CD14-positive monocyte (primary cell): ENCODE measurements around the gene GALNT18. TPM values are rescaled to one million over a fixed set of nuclear protein-coding genes. Genes with fewer than 3 reads are reported as not detected.

Experiments
- DNase-seq, 3 donors: peaks; one replicate each; pipeline ENCODE4 v3.0.0-alpha.2; 2011 to 2022
- H2AFZ ChIP-seq: 2 replicates; pipeline ENCODE4 v1.6.0; 2012; ENCODE audit warnings: mild to moderate bottlenecking, low read depth, low read length, inconsistent platforms; ENCODE audit not compliant: insufficient read depth, poor library complexity, severe bottlenecking
- H3K27ac ChIP-seq, 2 donors: 1 replicate in 1 of 2; 2 replicates in 1 of 2; pipeline ENCODE4 v1.5.1; 2012 to 2013; ENCODE audit warnings: low read length in 2 of 2, control low read depth in 1 of 2, inconsistent platforms in 1 of 2, low read depth in 1 of 2, mild to moderate bottlenecking in 1 of 2
- H3K27me3 ChIP-seq, 2 donors: one replicate each; pipeline versions ENCODE4 v1.6.0 to v1.6.1; 2011 to 2013; ENCODE audit warnings: low read length in 2 of 2; ENCODE audit not compliant: control insufficient read depth in 2 of 2, insufficient read depth in 2 of 2
- H3K36me3 ChIP-seq, 2 donors: replicated peaks in 1 of 2; 1 replicate in 1 of 2; 2 replicates in 1 of 2; pipeline versions ENCODE4 v1.5.1 to v1.6.1; 2012 to 2013; ENCODE audit warnings: low read length in 2 of 2, control low read depth in 1 of 2, inconsistent platforms in 1 of 2, mild to moderate bottlenecking in 1 of 2; ENCODE audit not compliant: insufficient read depth in 2 of 2, control insufficient read depth in 1 of 2
- H3K4me1 ChIP-seq, 2 donors: 1 replicate in 1 of 2; 2 replicates in 1 of 2; pipeline versions ENCODE4 v1.5.1 to v1.6.1; 2012 to 2013; ENCODE audit warnings: low read length in 2 of 2, control low read depth in 1 of 2, inconsistent platforms in 1 of 2, mild to moderate bottlenecking in 1 of 2, moderate library complexity in 1 of 2; ENCODE audit not compliant: insufficient read depth in 2 of 2, control insufficient read depth in 1 of 2
- H3K4me2 ChIP-seq: replicated peaks from 2 replicates; pipeline ENCODE3; 2012; ENCODE audit warnings: low read length, moderate library complexity, mild to moderate bottlenecking; ENCODE audit not compliant: poor library complexity, severe bottlenecking; ENCODE audit errors: extremely low read depth
- H3K4me3 ChIP-seq, 3 experiments: fragments of 200-600 bp in 1 of 3; sonication (generic) in 1 of 3; replicated peaks in 1 of 3; 1 replicate in 2 of 3; 2 replicates in 1 of 3; pipeline ENCODE4 v1.5.1; 2011 to 2013; ENCODE audit warnings: low read length in 3 of 3, mild to moderate bottlenecking in 3 of 3, control low read depth in 2 of 3, low read depth in 2 of 3, inconsistent platforms in 1 of 3, moderate library complexity in 1 of 3
- H3K79me2 ChIP-seq: 2 replicates; pipeline ENCODE4 v1.6.0; 2012; ENCODE audit warnings: mild to moderate bottlenecking, control low read depth, inconsistent platforms, low read length, moderate library complexity; ENCODE audit not compliant: insufficient read depth
- H3K9ac ChIP-seq: 2 replicates; pipeline ENCODE4 v1.6.0; 2017; ENCODE audit warnings: low read length, mild to moderate bottlenecking; ENCODE audit not compliant: insufficient read depth, poor library complexity, severe bottlenecking
- H3K9me3 ChIP-seq, 2 donors: replicated peaks in 1 of 2; 1 replicate in 1 of 2; 2 replicates in 1 of 2; pipeline versions ENCODE4 v1.5.1 to v1.6.1; 2012 to 2013; ENCODE audit warnings: low read length in 2 of 2, control low read depth in 1 of 2; ENCODE audit not compliant: control insufficient read depth in 1 of 2, insufficient read depth in 1 of 2
- H4K20me1 ChIP-seq: 2 replicates; pipeline ENCODE4 v1.6.0; 2012; ENCODE audit warnings: mild to moderate bottlenecking, low read length, control low read depth, moderate library complexity; ENCODE audit not compliant: insufficient read depth
- H3K27ac Mint-ChIP-seq, 7 donors: one replicate each; pipeline ENCODE4 v1.8.0; 2020; ENCODE audit warnings: mild to moderate bottlenecking in 7 of 7, mixed read lengths in 7 of 7, moderate library complexity in 6 of 7, inconsistent platforms in 2 of 7
- H3K27me3 Mint-ChIP-seq, 3 donors: one replicate each; pipeline ENCODE4 v1.8.0; 2021 to 2022; ENCODE audit warnings: low read depth in 3 of 3, mild to moderate bottlenecking in 3 of 3, mixed read lengths in 3 of 3, moderate library complexity in 3 of 3, inconsistent platforms in 1 of 3
- H3K36me3 Mint-ChIP-seq, 2 donors: one replicate each; pipeline ENCODE4 v1.8.0; 2020; ENCODE audit warnings: mixed read lengths in 2 of 2, inconsistent platforms in 1 of 2, mild to moderate bottlenecking in 1 of 2
- H3K4me1 Mint-ChIP-seq: one replicate; pipeline ENCODE4 v1.8.0; 2020; ENCODE audit warnings: mild to moderate bottlenecking, mixed read lengths
- H3K4me3 Mint-ChIP-seq, 2 donors: one replicate each; pipeline ENCODE4 v1.8.0; 2020; ENCODE audit warnings: mild to moderate bottlenecking in 2 of 2, mixed read lengths in 2 of 2, moderate library complexity in 1 of 2
- H3K9me3 Mint-ChIP-seq, 7 donors: one replicate each; pipeline ENCODE4 v1.8.0; 2020 to 2022; ENCODE audit warnings: mixed read lengths in 7 of 7, mild to moderate bottlenecking in 6 of 7, moderate library complexity in 6 of 7, inconsistent platforms in 2 of 7
- WGBS: methylation state at CpG from one replicate; pipeline ENCODE4 v1.1.5; 2013; ENCODE audit warnings: missing lambda C conversion rate; ENCODE audit not compliant: insufficient coverage; 5-methylcytosine and 5-hydroxymethylcytosine counted together
- intact Hi-C, 2 donors: fragments of 100-400 bp; cut with micrococcal nuclease; formaldehyde crosslinking; loops; one replicate each; pipeline versions ENCODE4 v1.15.0 to v1.15.1; 2023
- polyA plus RNA-seq, 3 donors: library from polyadenylated mRNA; depleted of rRNA in 1 of 3; unstranded in 2 of 3; stranded (reverse) in 1 of 3; fragments of 300-500 nt in 2 of 3; fragments of >200 nt in 1 of 3; fragmentation: Illumina TruSeq in 2 of 3; gene quantifications; 1 replicate in 2 of 3; 2 replicates in 1 of 3; pipeline ENCODE4 v1.2.3, GENCODE V29; 2012 to 2021
- TF ChIP-seq, protein P1 (sequence below): fragments of 200-600 bp; IDR thresholded peaks from one replicate; pipeline ENCODE4 v1.8.0; 2022; ENCODE audit warnings: antibody characterized with exemption, mild to moderate bottlenecking

GALNT18 gene
- polyA plus RNA-seq, 3 donors, result not detected

DNA sequence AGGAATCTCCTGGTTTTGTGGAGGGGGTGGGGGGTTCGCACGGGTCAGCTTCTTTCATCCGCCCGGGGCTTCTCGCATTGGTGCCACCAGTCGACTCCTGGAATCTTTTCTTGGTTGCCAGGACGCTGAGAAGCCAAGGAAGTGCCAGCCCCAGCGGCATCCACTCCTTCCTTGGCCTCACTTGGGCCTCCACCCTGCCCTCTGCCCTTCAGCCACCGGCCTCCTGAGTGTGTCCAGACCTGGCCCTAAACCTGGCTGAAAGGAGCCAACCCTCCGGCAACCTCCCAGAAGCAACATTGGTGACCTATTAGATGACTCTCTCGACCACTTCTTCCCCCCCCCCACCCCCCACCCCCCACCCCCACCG lies 518 bp upstream of the GALNT18 start:
- H4K20me1 ChIP-seq, result no peaks in the 10 kb centered on the region
- DNase-seq, result no peak
- TF ChIP-seq, protein P1, sequence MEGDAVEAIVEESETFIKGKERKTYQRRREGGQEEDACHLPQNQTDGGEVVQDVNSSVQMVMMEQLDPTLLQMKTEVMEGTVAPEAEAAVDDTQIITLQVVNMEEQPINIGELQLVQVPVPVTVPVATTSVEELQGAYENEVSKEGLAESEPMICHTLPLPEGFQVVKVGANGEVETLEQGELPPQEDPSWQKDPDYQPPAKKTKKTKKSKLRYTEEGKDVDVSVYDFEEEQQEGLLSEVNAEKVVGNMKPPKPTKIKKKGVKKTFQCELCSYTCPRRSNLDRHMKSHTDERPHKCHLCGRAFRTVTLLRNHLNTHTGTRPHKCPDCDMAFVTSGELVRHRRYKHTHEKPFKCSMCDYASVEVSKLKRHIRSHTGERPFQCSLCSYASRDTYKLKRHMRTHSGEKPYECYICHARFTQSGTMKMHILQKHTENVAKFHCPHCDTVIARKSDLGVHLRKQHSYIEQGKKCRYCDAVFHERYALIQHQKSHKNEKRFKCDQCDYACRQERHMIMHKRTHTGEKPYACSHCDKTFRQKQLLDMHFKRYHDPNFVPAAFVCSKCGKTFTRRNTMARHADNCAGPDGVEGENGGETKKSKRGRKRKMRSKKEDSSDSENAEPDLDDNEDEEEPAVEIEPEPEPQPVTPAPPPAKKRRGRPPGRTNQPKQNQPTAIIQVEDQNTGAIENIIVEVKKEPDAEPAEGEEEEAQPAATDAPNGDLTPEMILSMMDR, result no peak
- peak overlapping the region in 1 of 2 donors; percentile 50 for H3K4me3 Mint-ChIP-seq
- no peaks in the 10 kb centered on the region for H3K79me2 ChIP-seq
- no peak overlapping the region for H3K27ac ChIP-seq
- H3K4me3 ChIP-seq, result peak overlapping the region in 1 of 3 experiments; percentile 60
- H3K4me1 ChIP-seq, result peaks cover 0 to 18% of the 10 kb centered on the region in 2 donors
- peak overlapping the region; percentile 66 for H3K4me2 ChIP-seq
- peaks cover 0 to 3% (median 2%) of the 10 kb centered on the region in 7 donors for H3K9me3 Mint-ChIP-seq
- intact Hi-C loops, result no loop called here
- H3K27ac Mint-ChIP-seq, result no peak overlapping the region
- H3K36me3 ChIP-seq, result no peaks in the 10 kb centered on the region
- H3K27me3 Mint-ChIP-seq, result peaks cover 50 to 73% (median 54%) of the 10 kb centered on the region in 3 donors
- no peaks in the 10 kb centered on the region for H3K9me3 ChIP-seq
- H3K4me1 Mint-ChIP-seq, result peaks cover 10% of the 10 kb centered on the region
- WGBS, result 6% methylated on average over 7 of the region's 12 CpGs
- peaks cover 48 to 59% of the 10 kb centered on the region in 2 donors for H3K27me3 ChIP-seq
- H3K36me3 Mint-ChIP-seq, result no peaks in the 10 kb centered on the region
- peak overlapping the region; percentile 41 for H2AFZ ChIP-seq
- H3K9ac ChIP-seq, result no peak overlapping the region

DNA sequence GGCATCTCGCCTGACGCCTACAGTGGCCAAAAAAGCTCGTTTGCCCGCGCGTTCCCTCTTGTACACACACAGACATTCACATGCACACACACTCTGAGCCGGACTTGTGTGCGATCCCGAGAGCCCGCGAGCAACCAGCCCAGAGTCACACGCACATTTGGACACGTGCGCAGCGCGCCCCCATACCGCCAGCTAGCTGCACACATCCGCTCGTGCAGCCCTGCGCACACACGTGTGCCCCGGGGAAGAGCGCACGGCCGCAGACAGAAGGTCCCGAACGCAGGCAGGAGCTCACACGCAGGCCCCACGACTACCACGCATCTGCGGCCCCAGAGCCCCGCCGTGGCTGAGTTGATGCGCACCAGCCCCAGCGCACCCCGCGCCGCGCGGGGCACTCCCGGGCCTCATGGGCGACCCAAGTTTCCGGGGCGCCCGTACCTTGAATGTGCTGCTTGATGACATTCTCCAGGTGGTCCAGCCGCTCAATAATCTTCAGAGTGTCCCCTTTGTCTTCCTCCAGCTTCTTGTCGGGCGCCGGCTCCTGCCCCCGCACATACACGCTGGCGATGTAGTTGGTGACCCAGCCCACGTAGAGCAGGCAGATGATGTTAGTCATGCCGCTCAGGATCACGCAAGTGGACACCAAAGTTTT lies 758 bp downstream of the GALNT18 start:
- Histone ChIP-seq H3K79me2 (no peaks in the 10 kb centered on the region), H3K36me3 (no peaks in the 10 kb centered on the region), H4K20me1 (no peaks in the 10 kb centered on the region), H3K27me3 (peaks cover 48 to 59% of the 10 kb centered on the region in 2 donors), H3K4me2 (peak overlapping the region; percentile 66), H2AFZ (peak overlapping the region; percentile 41), H3K4me3 (peak overlapping the region in 1 of 3 experiments; percentile 60), H3K9me3 (no peaks in the 10 kb centered on the region), H3K27ac (no peak overlapping the region), H3K4me1 (peaks cover 0 to 18% of the 10 kb centered on the region in 2 donors), H3K9ac (no peak overlapping the region)
- Mint-ChIP-seq H3K27ac (no peak overlapping the region), H3K4me1 (peaks cover 10% of the 10 kb centered on the region), H3K9me3 (peaks cover 0 to 3% (median 2%) of the 10 kb centered on the region in 7 donors), H3K36me3 (no peaks in the 10 kb centered on the region), H3K4me3 (peak overlapping the region; percentile 62 to 82), H3K27me3 (peaks cover 52 to 78% (median 55%) of the 10 kb centered on the region in 3 donors)
- no peak for DNase-seq
- intact Hi-C loops, result no loop called here
- under 1% methylated on average over 55 of the region's 55 CpGs for WGBS
- TF ChIP-seq, protein P1, result no peak
